ENCODE results near the gene REC8. TPM values are rescaled to one million over a fixed set of nuclear protein-coding genes. Genes with fewer than 3 reads are reported as not detected.

The REC8 gene
- total RNA-seq, 4 donors from 2014 or later, result 6.5 to 25.5 (median 16.3) TPM

DNA sequence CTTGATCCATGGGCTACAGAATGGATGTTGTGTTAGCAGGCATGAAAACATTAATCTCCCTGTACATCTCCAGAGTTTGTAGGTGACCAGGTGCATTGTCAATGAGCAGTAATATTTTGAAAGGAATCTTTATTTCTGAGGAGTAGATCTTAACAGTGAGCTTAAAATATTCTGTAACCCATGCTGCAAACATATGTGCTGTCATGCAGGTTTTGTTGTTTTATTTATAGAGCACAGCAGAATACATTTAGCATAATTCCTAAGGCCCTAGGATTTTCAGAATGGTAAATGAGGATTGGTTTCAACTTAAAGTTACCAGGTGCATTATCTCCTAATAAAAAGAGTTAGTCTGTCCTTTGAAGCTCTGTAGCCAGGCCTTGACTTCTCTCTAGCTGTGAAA, 44.9 kb upstream of the REC8 start:
- Histone ChIP-seq H3K9me3 (no peaks in the 10 kb centered on the region), H3K27me3 (no peaks in the 10 kb centered on the region)

DNA sequence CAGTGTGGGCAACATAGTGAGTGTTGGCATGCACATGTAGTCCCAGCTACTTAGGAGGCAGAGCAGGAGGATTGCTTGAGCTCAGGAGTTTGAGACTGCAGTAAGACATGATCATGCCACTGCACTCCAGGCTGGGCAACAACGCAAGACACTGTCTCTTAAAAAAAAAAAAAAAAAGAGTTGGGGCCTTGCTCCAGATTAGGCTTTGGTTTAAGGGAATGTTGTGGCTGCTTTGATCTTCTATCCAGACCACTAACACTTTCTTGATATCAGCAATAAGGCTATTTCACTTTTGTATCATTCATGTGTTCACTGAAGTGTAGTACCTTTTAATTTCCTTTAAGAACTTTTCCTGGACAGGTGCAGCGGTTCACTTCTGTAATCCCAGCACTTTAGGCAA, 44.2 kb upstream of the REC8 start:
- DNase-seq (ENCODE audit: low spot score in 2 of 2), result no peak

More for the DNA sequence above, 44.9 kb upstream of the REC8 start:
- H3K4me1 ChIP-seq, result no peaks in the 10 kb centered on the region
- TF ChIP-seq POLR2A (IDR thresholded peaks at IDR 0.05), result no peak
- TF ChIP-seq, protein P1, sequence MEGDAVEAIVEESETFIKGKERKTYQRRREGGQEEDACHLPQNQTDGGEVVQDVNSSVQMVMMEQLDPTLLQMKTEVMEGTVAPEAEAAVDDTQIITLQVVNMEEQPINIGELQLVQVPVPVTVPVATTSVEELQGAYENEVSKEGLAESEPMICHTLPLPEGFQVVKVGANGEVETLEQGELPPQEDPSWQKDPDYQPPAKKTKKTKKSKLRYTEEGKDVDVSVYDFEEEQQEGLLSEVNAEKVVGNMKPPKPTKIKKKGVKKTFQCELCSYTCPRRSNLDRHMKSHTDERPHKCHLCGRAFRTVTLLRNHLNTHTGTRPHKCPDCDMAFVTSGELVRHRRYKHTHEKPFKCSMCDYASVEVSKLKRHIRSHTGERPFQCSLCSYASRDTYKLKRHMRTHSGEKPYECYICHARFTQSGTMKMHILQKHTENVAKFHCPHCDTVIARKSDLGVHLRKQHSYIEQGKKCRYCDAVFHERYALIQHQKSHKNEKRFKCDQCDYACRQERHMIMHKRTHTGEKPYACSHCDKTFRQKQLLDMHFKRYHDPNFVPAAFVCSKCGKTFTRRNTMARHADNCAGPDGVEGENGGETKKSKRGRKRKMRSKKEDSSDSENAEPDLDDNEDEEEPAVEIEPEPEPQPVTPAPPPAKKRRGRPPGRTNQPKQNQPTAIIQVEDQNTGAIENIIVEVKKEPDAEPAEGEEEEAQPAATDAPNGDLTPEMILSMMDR (IDR thresholded peaks at IDR 0.05), result no peak
- TF ChIP-seq EP300 (IDR thresholded peaks at IDR 0.05), result no peak
- H3K27ac ChIP-seq, result no peak overlapping the region
- no peak for DNase-seq (ENCODE audit: low spot score in 2 of 2)
- peaks cover 0 to 35% (median 5%) of the 10 kb centered on the region in 3 donors for H3K36me3 ChIP-seq
- H3K4me3 ChIP-seq, result no peak overlapping the region

DNA sequence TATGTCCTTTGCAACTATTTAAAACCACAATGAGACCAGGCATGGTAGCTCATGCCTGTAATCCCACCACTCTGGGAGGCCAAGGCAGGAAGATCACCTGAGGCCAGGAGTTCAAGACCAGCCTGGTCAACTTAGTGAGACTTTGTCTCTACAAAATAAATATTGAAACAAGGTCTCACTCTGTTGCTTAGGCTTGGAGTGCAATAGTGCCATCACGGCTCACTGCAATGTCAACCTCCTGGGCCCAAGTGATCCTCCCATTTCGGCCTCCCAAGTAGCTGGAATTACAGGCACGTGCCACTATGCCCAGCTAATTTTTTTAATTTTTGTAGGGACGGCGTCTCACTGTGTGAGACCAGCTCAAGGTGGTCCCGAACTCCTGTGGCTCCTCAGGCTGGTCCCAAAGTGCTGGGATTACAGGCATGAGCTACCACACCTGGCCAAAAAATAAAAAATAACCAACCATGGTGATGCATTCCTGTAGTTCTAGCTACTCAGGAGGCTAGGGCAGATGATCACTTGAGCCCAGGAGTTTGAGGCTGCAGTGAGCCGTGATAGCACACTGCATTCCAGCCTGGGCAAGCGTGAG, 42.4 kb upstream of the REC8 start:
- no peak overlapping the region for H3K4me3 ChIP-seq
- no peaks in the 10 kb centered on the region for H3K4me1 ChIP-seq
- H3K27ac ChIP-seq, result no peak overlapping the region
- DNase-seq (ENCODE audit: low spot score in 2 of 2), result no peak
- H3K27me3 ChIP-seq, result no peaks in the 10 kb centered on the region
- 92 to 93% methylated on average over 8 of the region's 8 CpGs for WGBS, 2 donors
- no peaks in the 10 kb centered on the region for H3K9me3 ChIP-seq
- H3K36me3 ChIP-seq, result peaks cover 0 to 16% (median 0%) of the 10 kb centered on the region in 3 donors
- TF ChIP-seq POLR2A (IDR thresholded peaks at IDR 0.05), result no peak
- no peak for TF ChIP-seq EP300 (IDR thresholded peaks at IDR 0.05)
- TF ChIP-seq, protein P1 (IDR thresholded peaks at IDR 0.05), result no peak

More for the DNA sequence above, 44.2 kb upstream of the REC8 start:
- H3K4me3 ChIP-seq, result no peak overlapping the region
- peaks cover 0 to 34% (median 5%) of the 10 kb centered on the region in 3 donors for H3K36me3 ChIP-seq
- TF ChIP-seq, protein P1 (IDR thresholded peaks at IDR 0.05), result no peak
- no peak for TF ChIP-seq POLR2A (IDR thresholded peaks at IDR 0.05)
- TF ChIP-seq EP300 (IDR thresholded peaks at IDR 0.05), result no peak
- H3K27ac ChIP-seq, result no peak overlapping the region
- WGBS, 2 donors, result 89 to 94% methylated on average over 2 of the region's 2 CpGs
- no peaks in the 10 kb centered on the region for H3K27me3 ChIP-seq
- H3K4me1 ChIP-seq, result no peaks in the 10 kb centered on the region
- no peaks in the 10 kb centered on the region for H3K9me3 ChIP-seq

DNA sequence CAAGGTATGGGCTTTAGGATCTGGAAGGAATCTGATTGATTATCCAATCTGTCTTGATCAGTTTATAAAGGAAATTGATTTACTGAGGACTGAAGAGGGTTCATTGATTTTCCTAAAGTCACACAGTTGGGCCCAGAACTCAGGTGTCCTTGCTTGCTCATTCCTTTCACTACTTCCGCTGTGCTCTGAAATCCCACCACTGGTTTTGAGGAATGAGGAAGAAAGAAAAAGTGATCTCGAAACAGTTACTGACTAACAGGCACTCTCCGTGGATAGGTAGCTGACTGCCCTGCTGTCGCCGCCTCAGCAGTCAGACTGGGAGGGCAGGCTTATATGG, 41.5 kb upstream of the REC8 start, which contains the start of gene FITM1:
Gene FITM1 (plus strand): TSS at position 280 of the 337 bp plus-strand sequence. CDS start 905 bp downstream, outside the sequence.
- WGBS, 2 donors, result 90 to 96% methylated on average over 5 of the region's 5 CpGs
- Histone ChIP-seq H3K4me3 (no peak within 1 kb of the TSS), H3K27ac (peak within 1 kb of the TSS in 2 of 4 donors; percentile 34 to 36), H3K36me3 (peaks cover 0 to 14% (median 0%) of the 10 kb centered on the region in 3 donors), H3K9me3 (no peaks in the 10 kb centered on the region), H3K27me3 (no peaks in the 10 kb centered on the region), H3K4me1 (peaks cover 0 to 2% (median 0%) of the 10 kb centered on the region in 4 donors)
- no peak for TF ChIP-seq EP300 (IDR thresholded peaks at IDR 0.05)
- TF ChIP-seq, protein P1 (IDR thresholded peaks at IDR 0.05), result no peak
- no peak for TF ChIP-seq POLR2A (IDR thresholded peaks at IDR 0.05)
- no peak for DNase-seq (ENCODE audit: low spot score in 2 of 2)

DNA sequence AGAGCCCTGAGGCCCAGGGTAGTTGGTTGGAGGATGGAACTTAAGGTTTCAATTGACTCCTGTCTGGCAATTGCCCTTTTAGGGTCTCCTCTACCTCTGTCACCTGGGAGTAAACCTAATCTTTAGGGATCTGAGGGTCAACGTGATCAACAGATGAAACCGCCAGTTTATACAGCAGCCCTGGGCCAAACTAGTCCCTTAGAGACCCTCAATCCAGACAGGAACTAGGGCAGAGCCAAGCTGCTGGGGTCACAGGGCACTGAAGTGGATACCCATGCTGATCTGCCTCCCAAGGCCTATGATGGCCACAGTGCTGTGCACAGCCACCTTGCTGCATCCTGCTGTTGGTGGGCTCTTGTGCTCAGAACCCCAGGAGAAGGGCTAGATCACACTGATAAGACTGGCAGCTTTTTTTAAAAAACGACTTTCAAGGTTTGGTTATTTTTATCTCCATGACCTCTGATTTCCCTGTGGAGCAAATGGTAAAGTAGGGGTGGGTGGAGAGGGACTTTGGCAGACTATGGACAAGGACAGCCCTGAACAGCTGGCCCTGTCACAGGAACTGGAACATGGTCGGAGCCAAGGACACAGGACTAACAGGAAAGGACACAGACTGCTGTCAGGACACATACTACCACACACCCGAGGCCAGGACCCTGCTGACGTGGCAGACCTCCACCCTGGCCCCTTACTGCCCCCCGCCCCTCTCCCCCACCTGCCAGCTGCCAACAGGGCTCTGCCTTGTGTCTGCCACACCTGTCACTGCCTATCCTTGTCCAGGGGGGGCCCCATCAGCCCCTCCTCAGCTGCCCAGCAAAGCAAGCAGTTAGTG, 40.9 kb upstream of the REC8 start:
- TF ChIP-seq POLR2A (IDR thresholded peaks at IDR 0.05), result no peak
- TF ChIP-seq, protein P1 (IDR thresholded peaks at IDR 0.05), result no peak
- no peak for TF ChIP-seq EP300 (IDR thresholded peaks at IDR 0.05)

More for the DNA sequence above, 40.9 kb upstream of the REC8 start:
- 50 to 66% methylated on average over 6 of the region's 7 CpGs for WGBS, 2 donors
- no peak overlapping the region for H3K4me3 ChIP-seq
- H3K27me3 ChIP-seq, result no peaks in the 10 kb centered on the region
- H3K36me3 ChIP-seq, result peaks cover 0 to 14% (median 0%) of the 10 kb centered on the region in 3 donors
- H3K9me3 ChIP-seq, result no peaks in the 10 kb centered on the region
- peak overlapping the region in 2 of 4 donors; percentile 34 to 36 for H3K27ac ChIP-seq
- peaks cover 0 to 5% (median 0%) of the 10 kb centered on the region in 4 donors for H3K4me1 ChIP-seq
- no peak for DNase-seq (ENCODE audit: low spot score in 2 of 2)

Measured in tibial nerve (tissue), 4 donors.